Uterus (tissue), 4 donors: ENCODE measurements around the gene TRAPPC2L. TPM values are rescaled to one million over a fixed set of nuclear protein-coding genes. Genes with fewer than 3 reads are reported as not detected.

Experiments
- DNase-seq, 2 donors: peaks; one replicate each; pipeline ENCODE4 v3.0.0-alpha.2; 2019 to 2020
- H3K27ac ChIP-seq, 2 donors: fragments of 200-600 bp; sonication (generic); 1 replicate in 1 of 2; 2 replicates in 1 of 2; pipeline ENCODE4 v1.5.1; 2016 to 2018
- H3K27me3 ChIP-seq, 2 donors: fragments of 200-600 bp; sonication (generic); one replicate each; pipeline ENCODE4 v1.5.1; 2018 to 2019; ENCODE audit warnings: control low read depth in 1 of 2
- H3K36me3 ChIP-seq, 2 donors: fragments of 200-600 bp; sonication (generic); one replicate each; pipeline ENCODE4 v1.5.1; 2019; ENCODE audit warnings: control low read depth in 1 of 2
- H3K4me1 ChIP-seq, 2 donors: fragments of 200-600 bp; sonication (generic); one replicate each; pipeline ENCODE4 v1.5.1; 2018 to 2019; ENCODE audit warnings: control low read depth in 1 of 2
- H3K4me3 ChIP-seq, 2 donors: fragments of 200-600 bp; sonication (generic); 1 replicate in 1 of 2; 2 replicates in 1 of 2; pipeline ENCODE4 v1.5.1; 2018 to 2019; ENCODE audit warnings: mild to moderate bottlenecking in 1 of 2
- H3K9me3 ChIP-seq, 2 donors: fragments of 200-600 bp; sonication (generic); one replicate each; pipeline ENCODE4 v1.5.1; 2019; ENCODE audit warnings: control low read depth in 1 of 2
- POLR2A ChIP-seq, 2 donors: fragments of 450-650 bp; IDR thresholded peaks; one replicate each; pipeline ENCODE4 v1.6.1; 2016; ENCODE audit warnings: antibody characterized with exemption in 2 of 2, mild to moderate bottlenecking in 1 of 2, moderate library complexity in 1 of 2
- intact Hi-C: fragments of 100-400 bp; cut with DNase I; formaldehyde crosslinking; loops from one replicate; pipeline ENCODE4 v1.15.1; 2023; ENCODE audit warnings: low total_unique reads
- total RNA-seq, 4 donors: library from RNA; depleted of rRNA in 3 of 4; stranded (reverse); fragments of >200 nt in 3 of 4; gene quantifications; one replicate each; pipeline versions ENCODE4 v1.1.0 to v1.2.4, GENCODE V29; 2014 to 2023
- TF ChIP-seq, protein P1 (sequence below), 4 experiments: fragments of 200-600 bp in 2 of 4; fragments of 450-650 bp in 2 of 4; sonication (generic) in 2 of 4; IDR thresholded peaks; one replicate each; pipeline ENCODE4 v1.5.1; 2016 to 2019; ENCODE audit warnings: antibody characterized with exemption in 4 of 4, mild to moderate bottlenecking in 2 of 4, moderate library complexity in 1 of 4
- donor health status: DM: yes; HTN: yes; CAD: no.

The TRAPPC2L gene
- total RNA-seq, 4 donors from 2014 or later, result 21.5 to 680 (median 70.6) TPM

GRCh38 chr16:88809676-88810165 lies 47.2 kb upstream of the TRAPPC2L start:
- no peaks in the 10 kb centered on the region for H3K9me3 ChIP-seq
- H3K27me3 ChIP-seq, result no peaks in the 10 kb centered on the region
- no peak overlapping the region for H3K27ac ChIP-seq
- no peaks in the 10 kb centered on the region for H3K36me3 ChIP-seq
- no peak for DNase-seq
- H3K4me3 ChIP-seq, result no peak overlapping the region
- TF ChIP-seq, protein P1, sequence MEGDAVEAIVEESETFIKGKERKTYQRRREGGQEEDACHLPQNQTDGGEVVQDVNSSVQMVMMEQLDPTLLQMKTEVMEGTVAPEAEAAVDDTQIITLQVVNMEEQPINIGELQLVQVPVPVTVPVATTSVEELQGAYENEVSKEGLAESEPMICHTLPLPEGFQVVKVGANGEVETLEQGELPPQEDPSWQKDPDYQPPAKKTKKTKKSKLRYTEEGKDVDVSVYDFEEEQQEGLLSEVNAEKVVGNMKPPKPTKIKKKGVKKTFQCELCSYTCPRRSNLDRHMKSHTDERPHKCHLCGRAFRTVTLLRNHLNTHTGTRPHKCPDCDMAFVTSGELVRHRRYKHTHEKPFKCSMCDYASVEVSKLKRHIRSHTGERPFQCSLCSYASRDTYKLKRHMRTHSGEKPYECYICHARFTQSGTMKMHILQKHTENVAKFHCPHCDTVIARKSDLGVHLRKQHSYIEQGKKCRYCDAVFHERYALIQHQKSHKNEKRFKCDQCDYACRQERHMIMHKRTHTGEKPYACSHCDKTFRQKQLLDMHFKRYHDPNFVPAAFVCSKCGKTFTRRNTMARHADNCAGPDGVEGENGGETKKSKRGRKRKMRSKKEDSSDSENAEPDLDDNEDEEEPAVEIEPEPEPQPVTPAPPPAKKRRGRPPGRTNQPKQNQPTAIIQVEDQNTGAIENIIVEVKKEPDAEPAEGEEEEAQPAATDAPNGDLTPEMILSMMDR (IDR thresholded peaks at IDR 0.05), result no peak
- no peak for TF ChIP-seq POLR2A (IDR thresholded peaks at IDR 0.05)
- intact Hi-C loops, result no loop called here
- peaks cover 0 to 18% of the 10 kb centered on the region in 2 donors for H3K4me1 ChIP-seq

DNA sequence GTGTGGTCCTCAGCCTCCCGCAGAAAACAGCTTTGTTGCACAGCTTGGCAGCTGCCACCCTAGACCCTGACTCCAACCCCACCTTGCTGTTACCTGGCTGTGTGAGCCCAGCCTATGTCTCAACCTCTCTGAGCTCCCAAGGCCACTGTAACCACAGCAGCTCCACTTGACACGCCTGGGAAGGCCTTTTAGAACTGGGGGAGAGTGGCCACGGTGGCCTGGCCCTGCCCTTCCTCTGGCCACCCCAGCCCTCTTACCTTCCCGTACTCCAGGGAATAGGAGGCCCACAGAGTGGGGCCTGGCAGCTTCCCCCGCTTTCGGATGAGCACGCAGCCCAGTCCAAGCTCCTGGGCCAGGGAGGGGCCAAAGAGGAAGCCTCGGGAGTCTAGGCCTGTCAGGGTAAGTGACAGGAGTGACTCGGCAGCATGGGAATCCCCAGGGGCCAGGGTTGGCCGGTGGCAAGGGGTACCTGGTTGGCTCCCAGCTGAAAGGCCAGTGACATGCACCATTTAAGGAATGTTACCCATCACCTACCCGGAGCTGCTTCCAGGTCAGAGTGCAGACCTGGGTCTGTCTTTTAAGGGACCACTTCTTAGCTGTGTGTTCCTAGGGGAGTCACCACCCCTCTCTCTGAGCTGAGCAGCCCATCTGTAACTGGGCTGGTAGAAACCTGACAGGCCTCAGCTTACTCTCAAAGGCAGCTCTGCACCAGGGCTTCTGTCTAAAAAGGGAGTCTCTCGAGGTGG lies 46.6 kb upstream of the TRAPPC2L start:
- intact Hi-C loops, result no loop called here
- peaks cover 0 to 18% of the 10 kb centered on the region in 2 donors for H3K4me1 ChIP-seq
- peak overlapping the region; percentile 90 to 95 for H3K27ac ChIP-seq
- DNase-seq, result no peak
- H3K9me3 ChIP-seq, result no peaks in the 10 kb centered on the region
- TF ChIP-seq, protein P1 (IDR thresholded peaks at IDR 0.05), result no peak
- TF ChIP-seq POLR2A (IDR thresholded peaks at IDR 0.05), result no peak
- no peaks in the 10 kb centered on the region for H3K27me3 ChIP-seq
- H3K36me3 ChIP-seq, result no peaks in the 10 kb centered on the region
- peak overlapping the region; percentile 60 to 66 for H3K4me3 ChIP-seq

GRCh38 chr16:88810912-88811768 lies 45.8 kb upstream of the TRAPPC2L start:
- Histone ChIP-seq H3K27ac (peak overlapping the region; percentile 90 to 95), H3K4me3 (peak overlapping the region; percentile 60 to 66), H3K36me3 (no peaks in the 10 kb centered on the region), H3K27me3 (no peaks in the 10 kb centered on the region), H3K4me1 (peaks cover 0 to 18% of the 10 kb centered on the region in 2 donors), H3K9me3 (no peaks in the 10 kb centered on the region)
- intact Hi-C loops, result no loop called here
- TF ChIP-seq POLR2A (IDR thresholded peaks at IDR 0.05), result peak in 1 of 2 donors; percentile 79
- TF ChIP-seq, protein P1 (IDR thresholded peaks at IDR 0.05), result no peak
- peak; percentile 71 to 81 for DNase-seq

- no peaks in the 10 kb centered on the region for H3K9me3 ChIP-seq
- TF ChIP-seq, protein P1 (IDR thresholded peaks at IDR 0.05), result peak in 3 of 4 experiments; percentile 39 to 61 (median 50)
- TF ChIP-seq POLR2A (IDR thresholded peaks at IDR 0.05), result peak; percentile 28 to 83
- intact Hi-C loops, result no loop called here
- DNase-seq, result peak; percentile 95 to 98
- H3K27ac ChIP-seq, result peak within 1 kb of the TSS; percentile 90 to 95
- no peaks in the 10 kb centered on the region for H3K36me3 ChIP-seq
- H3K4me1 ChIP-seq, result peaks cover 0 to 18% of the 10 kb centered on the region in 2 donors
- peak within 1 kb of the TSS; percentile 60 to 66 for H3K4me3 ChIP-seq
- H3K27me3 ChIP-seq, result no peaks in the 10 kb centered on the region
Observed at GRCh38 chr16:88811769-88812512, 45.0 kb upstream of the TRAPPC2L start, which contains the start of gene APRT. Gene APRT (minus strand): TSS chr16:88811928. CDS start chr16:88811899, 29 bp downstream.
